Activated CD4-positive, alpha-beta memory T cell treated with anti-CD3 and anti-CD28 coated beads for 36 hours (primary cell): ENCODE results near the gene KRTAP19-8. TPM values are rescaled to one million over a fixed set of nuclear protein-coding genes. Genes with fewer than 3 reads are reported as not detected.

Experiments
- CTCF ChIA-PET: fragments of 350-600 bp; sonication (Branson Sonifier 250); formaldehyde crosslinking; loops from one replicate; lab custom pipeline; 2021; ENCODE audit warnings: antibody characterized with exemption, inconsistent platforms; lab: Charles Lee
- POLR2A ChIA-PET: fragments of 350-600 bp; sonication (Branson Sonifier 250); formaldehyde crosslinking; loops from one replicate; lab custom pipeline; 2021; ENCODE audit warnings: antibody characterized with exemption; lab: Charles Lee
- DNase-seq: peaks from one replicate; pipeline ENCODE4 v3.0.0-alpha.2; 2020
- H3K27ac Mint-ChIP-seq: one replicate; pipeline ENCODE4 v1.8.0; 2021; ENCODE audit warnings: mixed read lengths
- H3K27me3 Mint-ChIP-seq: one replicate; pipeline ENCODE4 v1.8.0; 2021; ENCODE audit warnings: mixed read lengths
- H3K36me3 Mint-ChIP-seq: one replicate; pipeline ENCODE4 v1.8.0; 2021; ENCODE audit warnings: mixed read lengths
- H3K4me1 Mint-ChIP-seq: one replicate; pipeline ENCODE4 v1.8.0; 2021; ENCODE audit warnings: low read depth, mixed read lengths
- H3K4me3 Mint-ChIP-seq: one replicate; pipeline ENCODE4 v1.8.0; 2021; ENCODE audit warnings: mild to moderate bottlenecking, mixed read lengths
- H3K9me3 Mint-ChIP-seq: one replicate; pipeline ENCODE4 v1.8.0; 2021; ENCODE audit warnings: mixed read lengths
- intact Hi-C: fragments of 100-400 bp; cut with micrococcal nuclease; formaldehyde crosslinking; loops from one replicate; pipeline ENCODE4 v1.15.1; 2023
- total RNA-seq, 2 experiments: library from RNA; stranded (reverse); gene quantifications; one replicate each; pipeline ENCODE4 v1.2.3, GENCODE V29; 2021

KRTAP19-8 gene
- total RNA-seq, 2 experiments from 2014 or later, result not detected

- Mint-ChIP-seq H3K36me3 (peaks cover 1% of the 10 kb centered on the region), H3K4me1 (no peaks in the 10 kb centered on the region), H3K9me3 (peaks cover 3% of the 10 kb centered on the region), H3K27ac (no peak overlapping the region), H3K27me3 (peaks cover 2% of the 10 kb centered on the region), H3K4me3 (no peak overlapping the region)
- intact Hi-C loops, result no loop called here
- no peak for DNase-seq
- POLR2A ChIA-PET, result no interaction called here
- CTCF ChIA-PET, result no interaction called here
Observed at GRCh38 chr21:31003471-31003870, 34.8 kb downstream of the KRTAP19-8 start.

GRCh38 chr21:30997541-30997940 is 40.7 kb downstream of the KRTAP19-8 start:
- Mint-ChIP-seq H3K4me3 (no peak overlapping the region), H3K27ac (no peak overlapping the region), H3K9me3 (no peaks in the 10 kb centered on the region), H3K4me1 (no peaks in the 10 kb centered on the region), H3K27me3 (no peaks in the 10 kb centered on the region), H3K36me3 (no peaks in the 10 kb centered on the region)
- CTCF ChIA-PET, result interaction anchor here (0.9 kb wide), 1 partner anchor 13 kb away, joined by 3 read pairs; no protein-coding TSS in a partner anchor
- no peak for DNase-seq
- POLR2A ChIA-PET, result no interaction called here
- intact Hi-C loops, result no loop called here

GRCh38 chr21:30996728-30997127 is 41.5 kb downstream of the KRTAP19-8 start:
- intact Hi-C loops, result no loop called here
- Mint-ChIP-seq H3K27ac (no peak overlapping the region), H3K36me3 (no peaks in the 10 kb centered on the region), H3K4me1 (no peaks in the 10 kb centered on the region), H3K27me3 (no peaks in the 10 kb centered on the region), H3K4me3 (no peak overlapping the region), H3K9me3 (no peaks in the 10 kb centered on the region)
- CTCF ChIA-PET, result no interaction called here
- POLR2A ChIA-PET, result no interaction called here
- DNase-seq, result no peak

- H3K27ac Mint-ChIP-seq, result no peak overlapping the region
- H3K4me1 Mint-ChIP-seq, result no peaks in the 10 kb centered on the region
- H3K4me3 Mint-ChIP-seq, result no peak overlapping the region
- H3K36me3 Mint-ChIP-seq, result no peaks in the 10 kb centered on the region
- intact Hi-C loops, result no loop called here
- DNase-seq, result no peak
- POLR2A ChIA-PET, result no interaction called here
- no peaks in the 10 kb centered on the region for H3K27me3 Mint-ChIP-seq
- CTCF ChIA-PET, result no interaction called here
- no peaks in the 10 kb centered on the region for H3K9me3 Mint-ChIP-seq
Observed at GRCh38 chr21:30994932-30995331, 43.3 kb downstream of the KRTAP19-8 start.

- intact Hi-C loops, result no loop called here
- no peaks in the 10 kb centered on the region for H3K4me1 Mint-ChIP-seq
- H3K4me3 Mint-ChIP-seq, result no peak overlapping the region
- no peak for DNase-seq
- no peaks in the 10 kb centered on the region for H3K27me3 Mint-ChIP-seq
- H3K9me3 Mint-ChIP-seq, result no peaks in the 10 kb centered on the region
- no peaks in the 10 kb centered on the region for H3K36me3 Mint-ChIP-seq
- H3K27ac Mint-ChIP-seq, result no peak overlapping the region
- ChIA-PET POLR2A (no interaction called here), CTCF (no interaction called here)
Observed at GRCh38 chr21:30990514-30991262, 47.6 kb downstream of the KRTAP19-8 start.

- CTCF ChIA-PET, result no interaction called here
- no peaks in the 10 kb centered on the region for H3K27me3 Mint-ChIP-seq
Observed at GRCh38 chr21:30988706-30989105, 49.6 kb downstream of the KRTAP19-8 start.

More at GRCh38 chr21:30988706-30989105, 49.6 kb downstream of the KRTAP19-8 start:
- Mint-ChIP-seq H3K9me3 (no peaks in the 10 kb centered on the region), H3K27ac (no peak overlapping the region), H3K4me3 (no peak overlapping the region), H3K36me3 (no peaks in the 10 kb centered on the region), H3K4me1 (no peaks in the 10 kb centered on the region)
- intact Hi-C loops, result loop anchor here (10.0 kb wide), 1 partner anchor 96 kb away; no protein-coding TSS in a partner anchor
- DNase-seq, result no peak
- POLR2A ChIA-PET, result no interaction called here

Other genes with a start within 250 kb of the KRTAP19-8 start
- gene KRTAP8-1, start 225.2 kb downstream of the KRTAP19-8 start, total RNA-seq, result not detected
- gene KRTAP7-1, start 208.7 kb downstream of the KRTAP19-8 start, total RNA-seq, result not detected
- gene KRTAP11-1, start 156.9 kb downstream of the KRTAP19-8 start, total RNA-seq, result not detected